ENCODE results near the gene PMPCB. TPM values are rescaled to one million over a fixed set of nuclear protein-coding genes. Genes with fewer than 3 reads are reported as not detected.
A peak's percentile ranks its signal among the peaks of the same experiment; 100 is the strongest.
"Not testable (repeated sequence)": the region's sequence is repeated elsewhere in the genome, so short reads cannot be mapped to it uniquely, and the experiment has no call there.

Gene PMPCB
- total RNA-seq, 2 experiments from 2014 or later = 80.5 to 89.3 TPM

DNA sequence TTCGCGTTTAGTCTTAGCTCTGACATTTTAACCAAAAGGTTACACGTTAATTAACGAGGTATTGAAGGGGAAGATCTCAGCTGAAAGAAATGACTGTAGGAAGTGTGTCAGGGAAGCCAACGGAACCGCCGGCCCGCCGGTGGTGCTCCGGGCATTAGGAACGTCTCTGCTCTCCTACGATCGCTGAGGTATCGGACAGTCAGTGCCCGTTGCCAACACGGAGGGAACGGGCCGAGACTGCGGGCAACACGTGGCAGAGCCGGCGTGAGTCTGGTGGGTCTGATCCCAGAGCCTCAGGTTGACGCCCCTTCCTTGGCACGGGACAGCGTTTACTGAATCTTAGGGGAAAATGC is 16.5 kb upstream of the PMPCB start:
- DNase-seq; H3K27me3 Mint-ChIP-seq; intact Hi-C loops (cut with micrococcal nuclease); ATAC-seq; H3K36me3 Mint-ChIP-seq (ENCODE audit: low read depth); H3K9me3 Mint-ChIP-seq: not testable (repeated sequence)
- ChIA-PET CTCF (interaction anchor here (0.7 kb wide), 1 partner anchor 13 kb away, joined by 3 read pairs; no protein-coding TSS in a partner anchor), POLR2A (interaction anchor here (1.2 to 2.8 kb wide), 3 partner anchors 13 to 67 kb away, joined by 3 to 9 read pairs (median 3); partner anchors contain the start of genes PMPCB and PSMC2)
- Mint-ChIP-seq H3K4me1 (ENCODE audit: low read depth) (peaks cover 21% of the 10 kb centered on the region), H3K4me3 (peak overlapping the region; percentile 97), H3K27ac (peak overlapping the region; percentile 99)

- DNase-seq; intact Hi-C loops (cut with micrococcal nuclease); ATAC-seq; H3K27ac Mint-ChIP-seq; H3K4me3 Mint-ChIP-seq; POLR2A ChIA-PET; H3K27me3 Mint-ChIP-seq; H3K36me3 Mint-ChIP-seq (ENCODE audit: low read depth); H3K9me3 Mint-ChIP-seq: not testable (repeated sequence)
- peaks cover 19% of the 10 kb centered on the region for H3K4me1 Mint-ChIP-seq (ENCODE audit: low read depth)
- TF ChIP-seq, protein P1, sequence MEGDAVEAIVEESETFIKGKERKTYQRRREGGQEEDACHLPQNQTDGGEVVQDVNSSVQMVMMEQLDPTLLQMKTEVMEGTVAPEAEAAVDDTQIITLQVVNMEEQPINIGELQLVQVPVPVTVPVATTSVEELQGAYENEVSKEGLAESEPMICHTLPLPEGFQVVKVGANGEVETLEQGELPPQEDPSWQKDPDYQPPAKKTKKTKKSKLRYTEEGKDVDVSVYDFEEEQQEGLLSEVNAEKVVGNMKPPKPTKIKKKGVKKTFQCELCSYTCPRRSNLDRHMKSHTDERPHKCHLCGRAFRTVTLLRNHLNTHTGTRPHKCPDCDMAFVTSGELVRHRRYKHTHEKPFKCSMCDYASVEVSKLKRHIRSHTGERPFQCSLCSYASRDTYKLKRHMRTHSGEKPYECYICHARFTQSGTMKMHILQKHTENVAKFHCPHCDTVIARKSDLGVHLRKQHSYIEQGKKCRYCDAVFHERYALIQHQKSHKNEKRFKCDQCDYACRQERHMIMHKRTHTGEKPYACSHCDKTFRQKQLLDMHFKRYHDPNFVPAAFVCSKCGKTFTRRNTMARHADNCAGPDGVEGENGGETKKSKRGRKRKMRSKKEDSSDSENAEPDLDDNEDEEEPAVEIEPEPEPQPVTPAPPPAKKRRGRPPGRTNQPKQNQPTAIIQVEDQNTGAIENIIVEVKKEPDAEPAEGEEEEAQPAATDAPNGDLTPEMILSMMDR (IDR thresholded peaks at IDR 0.05) = peak; percentile 28
- CTCF ChIA-PET = interaction anchor here (1.1 kb wide), 1 partner anchor 10 kb away, joined by 3 read pairs; no protein-coding TSS in a partner anchor
Observed at GRCh38 chr7:103282802-103283427, 14.3 kb upstream of the PMPCB start.

DNA sequence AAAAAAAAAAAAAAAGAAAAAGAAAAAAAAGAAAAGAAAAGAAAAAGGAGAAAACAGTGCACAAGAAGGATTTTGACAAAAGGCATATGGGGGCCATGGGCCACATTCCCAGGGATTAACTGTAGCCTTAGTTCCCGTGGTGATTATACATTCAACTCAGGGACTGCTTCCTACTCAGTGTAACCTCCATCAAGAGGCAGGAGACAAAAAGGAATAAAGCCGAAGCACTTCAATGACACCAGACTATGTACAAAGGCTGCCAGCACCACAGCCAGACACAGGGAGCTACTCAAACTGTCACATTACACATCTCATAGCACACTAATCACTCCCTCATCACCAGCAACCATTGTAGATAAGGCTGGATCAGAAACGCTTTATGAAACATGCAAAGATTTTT is 5.1 kb upstream of the PMPCB start:
- peaks cover 6% of the 10 kb centered on the region for H3K27me3 Mint-ChIP-seq
- CTCF ChIA-PET = no interaction called here

GRCh38 chr7:103293526-103293925 is 3.7 kb upstream of the PMPCB start:
- Mint-ChIP-seq H3K9me3 (no peaks in the 10 kb centered on the region), H3K4me1 (ENCODE audit: low read depth) (peaks cover 8% of the 10 kb centered on the region), H3K27me3 (peaks cover 6% of the 10 kb centered on the region), H3K36me3 (ENCODE audit: low read depth) (peaks cover 9% of the 10 kb centered on the region), H3K27ac (no peak overlapping the region), H3K4me3 (no peak overlapping the region)
- TF ChIP-seq, protein P1 (IDR thresholded peaks at IDR 0.05) = no peak
- CTCF ChIA-PET = interaction anchor here (0.6 to 1.2 kb wide), 3 partner anchors 13 to 160 kb away, joined by 3 read pairs; no protein-coding TSS in a partner anchor
- POLR2A ChIA-PET = interaction anchor here (1.0 kb wide), 1 partner anchor 13 kb away, joined by 3 read pairs; no protein-coding TSS in a partner anchor
- no peak for ATAC-seq
- intact Hi-C loops (cut with micrococcal nuclease) = no loop called here
- no peak for DNase-seq

More for the DNA sequence above, 5.1 kb upstream of the PMPCB start:
- POLR2A ChIA-PET = interaction anchor here (0.9 kb wide), 1 partner anchor 125 kb away, joined by 4 read pairs; no protein-coding TSS in a partner anchor
- DNase-seq (no peak), ATAC-seq (no peak)
- H3K9me3 Mint-ChIP-seq = no peaks in the 10 kb centered on the region
- intact Hi-C loops (cut with micrococcal nuclease) = no loop called here
- H3K4me1 Mint-ChIP-seq (ENCODE audit: low read depth) = peaks cover 4% of the 10 kb centered on the region
- TF ChIP-seq, protein P1 (IDR thresholded peaks at IDR 0.05) = no peak
- no peak overlapping the region for H3K4me3 Mint-ChIP-seq
- H3K36me3 Mint-ChIP-seq (ENCODE audit: low read depth) = no peaks in the 10 kb centered on the region
- no peak overlapping the region for H3K27ac Mint-ChIP-seq

- CTCF ChIA-PET = interaction anchor here (0.6 to 1.9 kb wide), 10 partner anchors 9 to 110 kb away, joined by 3 to 9 read pairs (median 4); no protein-coding TSS in a partner anchor
Observed at GRCh38 chr7:103297837-103298179, 573 bp downstream of the PMPCB start.

More at GRCh38 chr7:103297837-103298179, 573 bp downstream of the PMPCB start:
- Mint-ChIP-seq H3K9me3 (no peaks in the 10 kb centered on the region), H3K4me3 (peak overlapping the region; percentile 98), H3K4me1 (ENCODE audit: low read depth) (peaks cover 30% of the 10 kb centered on the region), H3K36me3 (ENCODE audit: low read depth) (peaks cover 32% of the 10 kb centered on the region), H3K27me3 (no peaks in the 10 kb centered on the region), H3K27ac (peak overlapping the region; percentile 91)
- POLR2A ChIA-PET = interaction anchor here (0.6 to 2.2 kb wide), 7 partner anchors 18 to 245 kb away, joined by 3 to 9 read pairs (median 4); partner anchors contain the start of genes DNAJC2 and PSMC2
- TF ChIP-seq, protein P1 (IDR thresholded peaks at IDR 0.05) = no peak
- DNase-seq (no peak), ATAC-seq (no peak)
- intact Hi-C loops (cut with micrococcal nuclease) = loop anchor here (1.0 kb wide), 1 partner anchor 109 kb away; no protein-coding TSS in a partner anchor
